HG03558 (cell line): ENCODE data around the gene PDZK1IP1.

Experiments
- ATAC-seq: cut with Tn5 transposase; IDR thresholded peaks from one replicate; pipeline ENCODE4 v1.9.1; 2021; ENCODE audit warnings: moderate number of reproducible peaks; ENCODE audit not compliant: unreplicated experiment; ENCODE audit errors: extremely low read depth

Gene PDZK1IP1, protein sequence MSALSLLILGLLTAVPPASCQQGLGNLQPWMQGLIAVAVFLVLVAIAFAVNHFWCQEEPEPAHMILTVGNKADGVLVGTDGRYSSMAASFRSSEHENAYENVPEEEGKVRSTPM

DNA sequence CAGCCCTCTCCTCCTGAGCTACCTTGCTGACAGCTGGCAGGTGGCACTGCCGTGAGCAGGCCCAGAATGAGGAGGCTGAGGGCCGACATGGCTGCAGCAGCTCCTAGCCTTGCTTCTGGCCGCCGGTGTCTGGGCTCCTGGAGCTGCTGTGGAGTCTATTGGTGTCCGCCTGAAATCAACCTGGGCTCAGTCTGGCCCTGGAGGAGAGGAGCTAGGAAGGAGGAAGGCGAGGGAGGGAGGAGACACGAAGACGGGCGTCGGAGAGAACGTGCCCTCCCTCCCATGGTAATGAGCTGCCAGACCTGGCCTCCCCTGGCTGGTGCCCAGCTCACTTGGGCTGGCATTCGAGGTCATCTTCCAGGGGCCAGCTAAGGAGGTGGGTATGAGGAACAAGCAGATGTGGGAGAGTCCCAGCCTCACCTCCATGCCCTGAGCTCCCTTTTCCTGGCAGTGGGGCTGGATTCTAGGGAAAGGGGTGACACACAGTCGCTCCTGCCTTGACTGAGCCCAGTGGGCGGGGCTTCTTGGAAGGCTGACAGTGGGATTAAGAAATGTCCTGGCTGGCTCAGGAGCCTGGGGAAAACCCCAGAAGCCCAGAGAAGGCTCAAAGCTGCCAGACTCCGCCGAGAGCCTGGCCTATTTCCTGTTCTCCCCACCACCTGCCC, at the start of gene PDZK1IP1:
Gene PDZK1IP1, minus strand, starts transcription at position 193 of the 665 bp plus-strand sequence. Its CDS starts 104 bp downstream, at position 89.
- ATAC-seq = no peak

DNA sequence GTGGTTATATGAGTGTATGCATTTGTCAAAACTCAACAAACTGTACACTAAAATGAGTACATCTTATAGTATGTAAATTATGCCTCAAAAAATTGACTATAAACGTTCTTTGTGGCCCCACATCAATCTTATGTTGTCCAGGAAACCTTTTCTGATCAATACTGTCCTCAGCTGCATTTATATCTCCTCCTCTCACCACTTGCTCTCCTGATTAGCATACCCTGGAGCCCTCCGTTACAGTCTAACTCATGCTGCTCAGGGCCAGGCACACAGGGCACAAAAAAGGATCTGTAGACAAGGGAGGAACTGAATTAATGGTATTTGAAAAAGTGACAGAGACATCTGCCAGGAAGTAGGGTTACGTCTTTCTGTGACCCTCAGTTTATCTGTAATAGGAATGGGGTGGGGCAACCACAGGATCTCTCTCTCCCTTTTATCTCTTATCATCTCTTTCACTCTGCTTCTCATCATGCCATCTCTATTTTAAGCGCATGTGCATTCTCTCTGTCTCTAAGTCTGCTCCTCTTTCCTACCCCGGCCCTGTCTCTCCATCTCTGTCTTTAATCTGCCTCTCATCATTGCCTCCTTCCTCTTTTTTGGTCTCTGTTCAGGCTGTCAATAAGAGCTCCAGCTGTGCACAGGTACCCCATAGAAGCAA, 49.2 kb upstream of the PDZK1IP1 start:
- ATAC-seq = no peak

DNA sequence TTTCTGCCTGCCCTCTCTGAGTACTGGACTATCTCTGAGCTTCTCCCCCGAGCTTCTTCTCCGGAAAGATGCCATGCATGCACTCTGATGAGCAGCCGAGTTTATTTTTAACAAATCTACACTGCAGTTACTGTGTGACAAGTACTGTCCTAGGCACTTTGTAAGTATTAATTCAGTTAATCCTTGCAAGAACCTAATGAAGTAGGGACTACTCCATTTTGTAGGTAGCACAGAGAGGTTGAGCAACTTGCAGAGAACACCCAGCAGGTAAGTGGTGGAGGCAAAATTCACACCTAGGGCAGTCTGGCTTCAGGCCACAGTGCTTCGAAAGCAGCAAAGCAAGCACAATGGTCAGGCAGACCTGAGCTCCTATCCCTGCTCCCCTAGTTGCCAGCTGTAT, 46.0 kb upstream of the PDZK1IP1 start:
- ATAC-seq = no peak

DNA sequence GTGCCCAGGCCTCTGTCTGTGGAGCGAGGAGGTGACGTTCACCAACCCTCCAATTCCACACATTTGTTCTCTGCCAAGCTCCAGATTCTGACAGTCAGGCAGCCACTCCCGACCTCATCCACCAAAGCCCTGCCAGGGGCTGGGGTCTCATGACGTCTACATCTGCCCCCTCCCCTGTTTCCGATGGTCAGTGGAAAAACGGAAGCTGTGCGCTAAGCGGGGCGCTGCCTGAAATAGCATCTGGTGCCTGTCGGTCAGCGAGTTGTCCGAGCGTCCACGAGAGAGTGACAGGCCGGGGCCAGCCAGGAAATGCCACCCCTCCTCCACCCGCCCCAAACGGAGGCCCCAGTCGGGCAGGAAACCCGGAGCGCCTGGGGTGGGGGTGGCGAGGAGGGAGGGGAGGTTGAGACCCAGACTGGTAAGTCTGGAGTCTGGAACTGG, 45.4 kb upstream of the PDZK1IP1 start:
- no peak for ATAC-seq

DNA sequence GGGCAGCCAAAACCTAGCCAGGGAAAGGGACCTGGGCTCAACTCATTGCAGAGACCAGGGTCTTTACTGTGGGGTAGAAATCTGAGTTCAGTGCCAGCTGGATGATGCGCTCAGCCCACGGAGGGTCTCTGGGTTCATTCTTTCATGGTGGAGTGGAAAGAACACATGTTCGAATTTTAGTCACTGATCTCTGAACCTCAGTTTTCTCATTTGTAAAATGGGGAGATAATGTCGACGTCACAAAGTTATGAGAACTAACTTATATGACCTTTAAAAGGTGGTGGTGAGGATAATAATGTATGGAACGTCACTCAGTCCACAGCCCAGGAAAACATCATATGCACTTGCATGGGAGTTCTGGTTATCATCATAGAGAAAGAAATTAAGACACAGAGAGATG, 43.4 kb upstream of the PDZK1IP1 start:
- ATAC-seq = no peak

DNA sequence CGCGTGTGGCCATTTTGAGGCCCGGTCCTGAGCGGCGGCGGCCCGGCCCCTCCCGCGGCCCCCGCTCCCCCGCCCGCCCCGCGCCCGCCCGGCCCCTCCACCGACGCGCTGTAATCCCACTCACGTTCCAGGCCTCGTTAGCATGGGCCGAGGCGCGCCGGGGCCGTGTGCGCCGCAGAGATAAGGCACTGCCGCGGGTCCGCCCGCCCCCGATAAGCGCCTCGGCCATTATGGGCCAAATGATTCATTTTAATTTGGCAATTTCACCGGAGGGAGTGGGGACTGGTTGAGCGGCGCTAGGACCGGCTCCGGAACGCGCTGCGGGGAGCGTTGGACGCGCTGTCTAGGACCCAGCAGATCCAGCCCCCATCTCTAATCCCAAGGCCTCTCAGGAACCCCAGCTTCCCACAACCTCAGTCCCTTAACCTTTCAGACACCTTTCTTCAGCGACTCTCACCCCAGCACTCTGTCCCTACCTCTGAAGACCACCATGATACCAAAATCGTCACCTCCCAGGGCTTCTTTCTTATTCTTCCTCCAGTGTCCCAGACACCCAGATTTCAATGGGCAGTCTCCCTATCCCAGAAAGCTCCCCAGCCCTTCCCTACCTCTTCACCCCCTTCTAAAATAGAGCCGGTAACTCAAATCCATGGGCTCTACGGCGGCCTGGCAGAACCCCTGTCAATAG, 42.5 kb upstream of the PDZK1IP1 start, which contains the start of gene TAL1:
Gene TAL1, minus strand, starts transcription at position 39 of the 688 bp plus-strand sequence. CDS start 6,337 bp downstream, outside the sequence.
- ATAC-seq = no peak

DNA sequence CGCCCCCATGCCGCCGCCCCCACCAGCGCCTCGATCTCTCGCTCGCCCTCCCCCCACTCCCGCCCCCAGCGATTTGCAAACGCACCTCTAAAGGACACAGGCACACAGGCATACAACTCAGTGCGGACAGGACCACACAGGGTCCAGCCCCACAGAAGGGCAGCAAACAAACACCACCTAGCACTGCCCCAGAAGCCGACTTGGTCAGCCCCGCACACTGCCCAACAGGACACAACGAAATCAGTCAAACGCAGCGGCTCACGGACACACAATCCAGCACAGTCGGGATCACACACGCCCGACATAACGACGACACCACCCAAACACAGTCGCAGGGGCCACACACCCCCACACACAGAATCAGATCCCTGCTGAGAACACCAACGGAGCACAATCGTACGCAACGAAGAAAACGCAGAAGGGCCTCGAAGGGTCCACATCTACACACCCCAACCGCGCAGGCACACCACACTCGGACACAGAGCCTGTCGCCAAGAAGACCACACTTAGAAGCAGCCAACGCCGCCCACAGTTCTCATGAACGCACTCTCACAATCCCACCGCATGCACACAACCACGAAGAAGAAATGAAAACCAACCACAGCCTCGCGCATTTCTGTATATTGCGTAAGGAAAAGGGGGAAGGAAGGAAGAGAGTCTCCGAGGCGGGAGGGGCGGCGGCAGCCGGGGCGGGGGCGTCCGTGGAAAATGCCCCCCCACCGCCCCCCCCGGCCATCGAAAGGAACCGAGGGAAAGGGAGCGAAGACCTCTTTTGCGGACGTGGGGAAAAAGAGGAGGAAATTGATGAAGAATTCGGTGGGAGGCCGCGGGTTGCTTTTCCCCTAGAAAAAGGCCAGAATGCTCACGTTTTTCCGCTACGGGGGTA, 41.7 kb upstream of the PDZK1IP1 start:
- ATAC-seq = no peak

DNA sequence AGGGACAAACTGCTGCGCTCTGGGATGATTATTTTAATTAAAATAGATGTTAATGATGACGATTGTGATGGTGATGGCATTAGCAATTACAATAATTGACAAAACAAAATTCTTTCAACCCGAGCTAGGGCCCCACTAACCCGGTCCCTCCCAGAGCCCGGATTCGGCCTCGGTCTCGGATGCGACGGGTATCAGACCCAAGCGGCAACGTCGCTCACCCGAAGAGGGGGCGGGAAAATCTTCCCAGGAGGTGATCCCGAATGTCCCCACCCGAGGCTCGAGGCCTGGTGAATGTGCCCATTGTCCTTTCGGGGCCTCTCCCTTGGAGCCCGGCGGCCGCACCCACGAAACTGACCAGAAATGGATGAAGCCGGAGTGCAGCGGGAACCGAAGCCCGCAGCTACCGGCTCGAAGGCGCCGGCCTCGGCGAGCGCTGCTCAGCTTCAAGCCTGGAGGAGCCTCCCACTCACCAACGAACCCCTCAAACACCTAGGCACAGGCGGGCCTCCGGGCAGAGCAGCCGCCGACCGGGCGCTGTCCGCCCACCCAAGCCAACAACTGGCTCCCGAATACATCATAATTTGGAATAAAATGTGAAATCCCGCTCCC, 41.0 kb upstream of the PDZK1IP1 start:
- no peak for ATAC-seq

DNA sequence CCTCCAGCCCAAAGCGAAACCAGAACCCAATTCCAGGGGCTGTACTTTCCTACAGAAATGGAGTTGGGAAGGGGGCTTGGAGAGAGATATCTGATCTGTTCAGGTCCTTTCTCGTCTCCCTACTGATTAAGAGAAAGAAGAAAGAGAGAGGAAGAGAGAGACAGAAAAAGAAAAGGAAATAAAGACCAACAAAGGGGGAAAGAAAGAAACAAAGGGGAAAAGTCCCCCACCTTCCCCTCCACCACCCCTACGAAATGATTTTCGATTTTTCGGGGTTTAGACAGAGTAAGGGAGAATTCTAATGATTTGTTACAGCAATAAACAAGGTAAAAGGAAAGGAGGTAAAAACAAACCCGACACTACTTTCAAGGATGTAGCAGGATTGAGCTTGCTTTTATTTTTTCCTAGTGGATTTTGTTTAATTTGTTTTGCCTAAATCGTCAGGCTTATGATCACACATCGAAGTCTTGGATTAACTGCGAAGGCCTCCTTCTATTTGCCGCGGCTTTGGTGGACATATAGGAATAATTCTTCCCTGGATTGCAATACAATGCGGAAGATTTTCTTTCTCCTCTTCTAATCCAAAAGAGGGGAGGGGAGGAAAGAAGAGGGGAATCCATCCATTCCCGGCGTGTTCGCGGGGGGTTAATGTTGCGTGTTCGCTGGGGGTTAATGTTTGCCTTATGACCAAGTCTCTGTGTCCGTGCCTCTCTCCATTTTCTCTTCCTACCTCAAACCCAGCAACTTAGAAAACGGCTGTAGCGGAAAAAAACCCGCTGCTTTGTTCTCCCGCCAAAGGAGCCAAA, 40.3 kb upstream of the PDZK1IP1 start:
- no peak for ATAC-seq

DNA sequence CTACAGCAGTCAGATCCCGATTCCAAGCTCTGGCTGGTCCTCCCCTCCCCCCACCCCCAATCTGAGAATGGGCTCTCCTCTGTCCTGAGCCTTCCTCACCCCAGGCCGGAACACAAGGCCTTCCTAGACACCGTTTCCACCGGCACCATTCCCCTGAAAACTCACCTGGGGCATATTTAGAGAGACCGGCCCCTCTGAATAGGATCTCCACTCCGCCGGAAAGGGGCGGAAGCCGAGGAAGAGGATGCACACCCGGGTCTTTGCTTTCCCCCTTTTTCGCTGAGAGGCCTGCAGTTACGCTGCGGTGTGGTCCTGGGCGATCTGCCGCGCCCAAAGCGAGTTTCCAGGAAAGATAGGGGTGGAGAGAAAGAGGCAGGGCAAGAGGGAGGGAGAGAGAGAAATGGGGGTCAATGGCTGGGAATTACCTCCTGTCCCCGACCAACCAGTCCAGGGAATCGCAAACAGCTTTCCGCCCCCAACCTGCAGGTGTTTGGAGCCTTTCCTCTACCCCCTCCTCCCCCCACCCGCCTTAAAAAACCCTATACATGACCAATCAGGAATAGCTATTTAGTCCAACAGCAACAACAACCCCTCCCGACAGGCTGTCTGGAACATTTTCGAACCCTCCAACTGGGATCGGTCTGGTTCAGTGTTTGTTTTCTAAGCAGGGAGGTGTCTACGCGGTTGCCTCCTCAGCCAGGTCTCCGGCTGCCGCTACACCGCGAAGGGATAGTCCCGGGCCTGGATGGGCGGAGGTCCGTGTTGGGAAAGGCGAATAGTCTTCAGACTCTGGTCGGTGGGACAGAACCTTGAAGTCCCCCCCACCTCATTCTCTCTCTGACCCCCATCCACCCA, 39.4 kb upstream of the PDZK1IP1 start:
- no peak for ATAC-seq

DNA sequence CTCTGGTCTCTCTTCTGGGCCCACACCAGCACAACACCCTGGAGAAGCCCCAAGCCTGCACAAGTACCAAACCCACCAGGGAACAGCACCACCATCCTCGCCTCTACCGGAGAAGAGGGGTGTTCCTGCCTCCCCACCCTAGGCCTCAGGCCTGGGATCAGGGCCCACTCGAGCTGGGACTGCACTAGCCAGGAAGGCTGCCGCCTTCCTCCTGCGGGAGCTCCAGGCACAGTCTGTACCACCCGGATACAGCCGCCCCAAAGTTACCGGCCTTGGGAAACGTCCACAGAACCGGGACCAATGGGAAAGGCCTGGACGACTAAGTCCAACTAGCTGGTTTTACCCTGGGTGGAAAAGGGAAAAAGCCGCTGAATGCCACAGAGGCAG, 38.8 kb upstream of the PDZK1IP1 start:
- ATAC-seq = no peak

DNA sequence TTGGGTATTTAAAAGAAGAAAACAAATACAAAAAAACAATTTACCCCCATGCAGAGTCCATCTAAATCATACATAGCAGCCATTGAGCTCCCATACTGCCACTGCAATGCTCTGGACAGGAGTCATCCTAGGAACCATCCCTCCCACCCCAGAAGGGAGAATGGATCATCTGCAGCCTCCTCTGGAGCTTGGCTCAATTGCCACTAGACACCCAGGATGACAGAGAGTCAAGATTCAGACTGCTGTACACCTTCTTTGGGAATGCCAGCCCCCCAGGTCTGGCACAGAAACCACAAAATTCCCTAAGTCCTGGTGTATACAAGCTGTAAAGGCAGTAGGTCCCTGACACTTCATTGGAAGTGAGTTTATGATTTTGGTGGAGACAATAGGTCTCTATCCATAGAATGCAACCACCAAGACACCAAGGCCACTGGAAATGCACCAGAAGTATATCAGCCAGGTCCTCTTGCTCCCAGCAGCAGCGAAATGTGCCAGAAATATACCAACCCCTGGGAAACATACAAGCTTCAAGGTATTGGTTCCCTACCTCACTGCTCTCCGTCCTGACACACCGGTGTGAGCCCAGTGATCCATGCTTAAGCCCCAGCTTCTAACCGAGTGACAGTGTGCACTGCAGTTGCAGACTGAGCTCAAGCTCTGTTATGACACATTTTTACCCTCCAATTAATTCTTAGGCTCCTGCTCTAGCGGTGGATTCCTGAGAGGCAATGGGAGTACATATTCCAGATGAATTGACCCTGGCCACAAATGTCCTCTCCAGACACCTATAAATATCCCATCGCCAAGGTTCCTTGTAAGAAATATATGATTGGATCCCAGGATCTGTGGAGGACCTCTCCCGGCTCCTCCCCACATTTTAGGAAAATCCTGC, 37.8 kb upstream of the PDZK1IP1 start:
- ATAC-seq = no peak

DNA sequence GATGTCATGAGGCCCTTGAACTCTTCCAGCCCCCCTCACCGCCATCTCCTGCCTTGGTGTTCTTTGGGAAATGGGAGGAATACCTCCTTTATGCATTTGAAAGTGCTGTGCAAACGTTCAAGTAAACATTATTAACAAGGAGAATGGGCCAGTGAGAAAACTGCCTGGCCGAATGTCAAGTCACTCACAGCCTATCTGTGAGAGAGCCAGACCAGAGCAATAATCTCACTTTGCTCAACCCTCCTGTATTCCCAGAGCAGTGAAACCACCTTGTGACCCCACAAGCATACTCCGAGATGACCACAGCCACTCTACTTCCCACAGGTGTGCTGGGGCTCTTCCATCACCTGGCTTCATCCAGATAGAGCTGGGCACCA, 37.0 kb upstream of the PDZK1IP1 start:
- no peak for ATAC-seq

DNA sequence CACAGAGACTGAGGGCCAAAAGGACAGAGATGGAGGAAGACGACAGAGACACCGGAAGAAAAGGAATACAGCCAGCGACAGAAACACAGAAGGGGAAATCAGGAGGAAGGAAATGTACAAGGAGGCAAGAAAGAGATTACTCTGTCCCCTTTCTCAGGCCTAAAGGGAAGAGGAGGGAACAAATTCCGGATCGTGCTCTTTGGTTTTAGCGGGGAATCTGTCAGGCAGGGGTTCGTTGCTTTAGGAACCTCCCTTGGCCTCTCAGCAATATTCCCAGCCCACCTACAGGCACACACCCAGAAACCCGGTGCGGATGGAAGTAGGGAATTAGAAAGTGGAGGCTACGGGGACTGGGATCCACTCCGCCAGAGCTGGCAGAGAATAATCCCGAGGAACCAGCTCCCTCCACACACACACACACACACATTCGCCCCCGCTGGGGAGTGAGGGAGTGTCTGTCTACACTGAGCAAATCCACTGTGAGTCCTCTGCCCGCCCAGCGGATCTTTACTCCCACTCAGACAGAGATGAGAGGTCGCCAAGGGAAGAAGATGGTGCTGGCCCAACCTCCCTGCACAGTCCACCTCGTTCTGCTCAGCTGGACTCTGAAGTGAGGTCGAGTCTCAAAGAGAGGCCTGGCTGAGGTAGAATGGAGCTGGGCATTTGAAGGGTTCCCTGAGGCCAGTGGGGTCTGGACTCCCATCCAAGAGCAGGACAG, 36.4 kb upstream of the PDZK1IP1 start:
- ATAC-seq = no peak

DNA sequence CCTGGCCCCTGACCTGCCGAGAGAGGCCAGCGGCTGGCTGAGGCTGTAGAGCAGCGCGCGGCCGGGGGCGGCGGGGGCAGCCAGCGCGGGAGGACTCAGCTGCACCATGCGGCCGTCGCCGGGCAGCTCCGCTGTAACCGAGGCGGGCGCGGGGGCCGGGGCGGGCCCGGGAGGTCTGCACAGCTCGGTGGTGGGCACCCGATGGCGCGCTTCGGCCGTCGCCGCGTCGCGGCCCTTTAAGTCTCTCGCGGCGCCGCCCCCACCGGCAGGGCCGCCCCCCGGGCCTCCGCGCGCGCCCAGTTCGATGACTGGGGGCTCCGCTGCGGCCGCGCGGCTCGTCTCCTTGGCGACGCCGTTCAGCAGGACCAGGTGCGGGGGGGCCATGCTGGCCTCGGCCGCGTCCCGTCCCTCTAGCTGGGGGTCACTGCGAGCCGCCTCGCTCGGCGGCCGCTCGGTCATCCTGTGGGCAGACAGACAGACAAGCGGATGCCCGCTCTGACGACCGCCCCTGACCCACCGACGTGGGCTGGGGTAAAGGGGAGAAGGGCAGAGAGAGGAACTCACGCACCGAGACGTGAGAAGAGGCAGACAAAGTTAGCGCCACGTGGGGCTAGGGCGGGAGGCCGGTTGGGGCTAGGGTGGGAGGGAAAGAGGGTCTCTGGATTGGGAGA, 35.7 kb upstream of the PDZK1IP1 start:
- ATAC-seq = no peak
